Stimulated activated CD4-positive, alpha-beta T cell treated with anti-CD3 and anti-CD28 coated beads, Interleukin-15, amount 100 ng/mL, for 48 hours (primary cell): ENCODE measurements around the gene APPL1.
"Not testable (repeated sequence)": the region's sequence is repeated elsewhere in the genome, so short reads cannot be mapped to it uniquely, and the experiment has no call there.

Experiments used
- DNase-seq, 2 donors: peaks; one replicate each; pipeline ENCODE4 v3.0.0-alpha.2; 2020; ENCODE audit warnings: low read depth in 2 of 2

APPL1 gene

GRCh38 chr3:57261929-57262328 is 34.4 kb downstream of the APPL1 start:
- DNase-seq: no peak

DNA sequence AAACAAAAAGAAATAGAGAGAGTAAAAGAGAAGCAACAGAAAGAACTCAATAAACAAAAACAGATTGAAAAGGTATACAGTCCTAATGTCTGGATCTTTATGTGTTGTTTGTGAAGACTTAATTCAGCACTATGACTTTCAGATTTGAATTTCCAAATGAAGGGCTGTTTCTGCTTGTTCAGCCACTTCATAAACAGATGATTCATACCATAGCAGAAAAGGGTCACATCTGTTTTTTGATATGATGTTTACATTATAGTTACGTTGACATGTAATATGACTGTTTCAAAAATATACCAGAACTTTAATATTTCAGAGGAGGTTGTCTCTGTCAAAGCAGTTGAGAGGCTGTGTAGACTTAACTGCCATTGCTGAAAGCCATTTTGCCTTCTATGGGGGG is 40.9 kb downstream of the APPL1 start:
- DNase-seq: no peak

DNA sequence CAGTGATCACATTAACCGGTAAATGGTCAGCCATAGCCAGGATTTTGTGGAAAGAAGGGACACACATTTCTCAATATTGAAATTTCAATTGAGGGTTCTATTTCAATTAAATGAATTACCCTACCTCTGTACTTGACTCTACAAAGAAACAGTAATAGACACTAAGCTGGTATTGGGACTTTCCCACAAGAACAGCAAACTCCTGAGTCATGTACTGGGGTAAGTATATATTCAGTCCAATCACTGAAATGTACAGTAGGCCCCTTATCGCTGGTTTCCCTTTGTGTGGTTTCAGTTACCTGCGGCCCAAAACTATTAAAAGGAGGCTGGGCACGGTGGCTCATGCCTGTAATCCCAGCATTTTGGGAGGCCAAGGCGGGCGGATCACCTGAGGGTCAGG is 47.3 kb downstream of the APPL1 start:
- DNase-seq: no peak

DNA sequence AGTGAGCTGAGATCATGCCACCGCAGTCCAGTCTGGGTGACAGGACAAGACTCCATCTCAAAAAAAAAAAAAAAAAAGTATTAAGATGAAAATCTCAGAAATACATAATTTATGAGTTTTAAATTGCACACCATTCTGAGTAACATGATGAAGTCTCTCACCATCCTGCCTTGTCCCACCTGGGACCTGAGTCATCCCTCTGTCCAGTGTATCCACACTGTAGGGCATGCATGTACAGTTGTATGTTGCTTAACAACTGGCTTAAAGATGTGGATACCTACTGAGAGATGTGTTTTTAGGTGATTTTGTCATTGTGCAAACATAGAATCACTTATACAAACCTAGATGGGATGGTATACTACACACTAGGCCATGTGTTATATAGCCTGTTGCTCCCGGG is 47.9 kb downstream of the APPL1 start:
- no peak for DNase-seq

- DNase-seq: no peak
These were observed 50.7 kb downstream of the APPL1 start for GRCh38 chr3:57278237-57278636.

GRCh38 chr3:57279685-57280084 is 52.2 kb downstream of the APPL1 start:
- no peak for DNase-seq

GRCh38 chr3:57281715-57282114 is 54.2 kb downstream of the APPL1 start:
- no peak for DNase-seq

- no peak for DNase-seq
These were observed 55.8 kb downstream of the APPL1 start for GRCh38 chr3:57283334-57283733.

- DNase-seq: no peak
These were observed 59.7 kb downstream of the APPL1 start for GRCh38 chr3:57287205-57287604.

DNA sequence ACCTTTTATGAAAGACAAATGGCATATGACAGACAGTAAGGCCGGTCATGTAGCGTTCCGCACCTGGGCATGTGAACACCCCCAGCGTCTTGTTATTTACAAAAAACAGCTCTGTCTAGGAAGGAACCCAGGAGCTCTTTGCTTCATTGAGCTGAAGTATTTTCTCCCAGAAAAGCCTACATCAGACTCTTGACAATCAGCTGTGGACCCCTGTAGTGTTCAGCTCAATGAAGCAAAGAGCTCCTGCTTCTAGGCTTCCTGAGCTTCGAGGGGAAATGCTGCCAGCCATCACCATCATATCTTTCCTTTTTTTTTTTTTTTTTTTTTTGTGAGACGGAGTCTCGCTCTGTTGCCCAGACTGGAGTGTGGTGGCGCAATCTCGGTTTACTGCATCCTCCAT is 60.9 kb downstream of the APPL1 start:
- DNase-seq: no peak

DNA sequence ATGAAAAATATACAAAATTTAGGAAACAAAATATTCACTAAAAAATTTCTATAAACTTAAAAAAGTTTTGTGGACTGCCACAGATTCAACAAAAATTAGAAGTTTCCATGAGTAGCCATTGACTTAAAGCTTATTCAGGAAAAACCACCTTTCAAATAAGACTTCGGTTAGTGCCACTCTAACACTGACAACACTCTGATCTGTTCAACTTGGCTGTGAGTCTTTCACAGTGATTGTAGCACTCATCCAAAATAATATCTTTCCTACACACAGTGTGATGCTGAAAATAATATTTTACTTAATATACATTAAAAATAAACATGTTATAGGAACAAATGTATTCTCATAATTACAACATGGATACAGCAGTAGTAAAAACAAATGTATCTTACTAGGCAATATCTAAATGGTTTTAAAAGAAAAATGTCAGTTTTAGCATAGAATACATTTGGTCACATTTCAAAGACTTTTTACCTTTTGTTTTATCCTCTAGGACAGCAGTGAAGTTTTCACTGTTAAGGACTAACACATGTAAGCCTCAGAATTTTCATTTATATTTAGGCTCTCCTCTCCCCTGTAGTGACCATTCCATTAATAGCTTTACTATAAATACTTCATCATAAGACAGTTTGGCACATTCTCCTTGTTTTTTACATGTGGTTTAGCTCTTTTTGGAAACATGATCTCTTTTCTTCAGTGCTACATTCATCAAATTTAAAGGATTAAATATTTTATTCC is 64.8 kb downstream of the APPL1 start, which contains the start of gene ASB14:
Gene ASB14 (minus strand): TSS at position 527 of the 738 bp plus-strand sequence. CDS start 652 bp downstream, outside the sequence.
- no peak for DNase-seq

DNA sequence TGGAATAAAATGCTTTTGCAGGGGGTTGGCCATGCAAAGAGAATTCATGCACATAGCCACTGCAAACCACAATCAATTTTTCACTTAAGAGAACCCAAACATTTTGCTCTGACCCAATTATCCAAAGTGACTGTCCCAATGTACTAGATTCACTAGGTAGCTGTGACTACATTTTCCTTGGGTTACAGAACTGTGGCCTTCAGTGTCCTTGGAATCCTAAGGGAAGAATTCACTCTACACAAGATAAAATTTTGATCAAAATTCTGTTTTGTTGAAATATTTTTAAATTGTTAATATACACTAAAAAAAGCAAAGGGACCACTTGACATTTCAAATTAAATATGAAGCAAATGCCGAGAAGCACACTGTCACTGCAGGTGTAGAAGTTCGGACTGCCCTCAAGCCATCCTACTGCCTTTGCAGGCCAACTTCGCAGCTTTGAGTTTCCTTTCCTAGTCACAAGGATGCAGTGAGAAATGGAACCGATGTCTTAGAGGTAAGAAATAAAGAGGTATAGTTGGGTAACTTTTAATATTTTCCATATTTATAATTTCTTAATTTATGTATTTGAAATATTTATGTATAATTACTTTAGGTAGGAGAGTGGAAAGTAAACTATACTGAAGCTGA is 65.5 kb downstream of the APPL1 start:
- DNase-seq: no peak

DNA sequence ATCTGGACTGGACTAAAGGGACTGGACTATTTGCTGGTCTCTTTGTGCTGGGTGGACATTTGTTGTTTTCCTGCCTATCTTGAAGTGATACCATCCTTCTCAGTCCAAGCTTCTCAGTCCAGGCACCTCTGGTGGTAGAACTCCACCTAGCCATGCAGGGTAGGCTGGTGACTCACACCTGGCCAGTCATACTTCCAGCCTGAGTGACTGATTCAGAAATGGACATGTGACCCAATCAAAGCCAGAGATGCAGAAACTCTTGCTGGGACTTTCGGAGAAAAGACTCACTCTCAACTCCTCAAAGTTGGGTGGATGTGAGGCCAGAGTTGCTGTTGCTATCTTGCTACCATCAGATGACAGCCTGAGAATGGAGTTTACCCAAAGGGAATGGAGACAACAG is 70.5 kb downstream of the APPL1 start:
- DNase-seq: peak in 1 of 2 donors; percentile 5

- DNase-seq: not testable (repeated sequence)
These were observed 76.0 kb downstream of the APPL1 start for GRCh38 chr3:57303520-57303919.

- DNase-seq: no peak
These were observed 82.3 kb downstream of the APPL1 start for GRCh38 chr3:57309769-57310360.

DNA sequence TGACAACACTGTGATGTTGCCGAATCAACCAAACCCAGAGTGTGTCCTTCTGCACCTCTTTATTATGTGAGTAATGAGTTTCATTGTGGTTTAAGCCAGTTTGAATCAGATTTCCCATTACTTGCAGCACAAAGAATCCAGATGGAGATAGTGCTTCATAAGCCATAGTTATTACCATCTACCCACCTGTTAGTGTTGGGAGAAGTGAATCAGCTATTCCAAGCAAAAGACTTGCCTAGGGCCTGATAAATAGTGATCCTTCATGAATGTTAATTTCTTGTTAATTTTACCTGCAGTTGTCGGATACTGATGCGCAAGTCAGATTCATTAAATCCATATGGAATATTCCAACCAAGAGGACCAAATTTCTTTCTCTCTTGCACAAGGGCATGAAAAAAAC is 86.7 kb downstream of the APPL1 start:
- DNase-seq: no peak
